HUES6 (cell line): ENCODE data around the gene ORM1.
A peak's percentile ranks its signal among the peaks of the same experiment; 100 is the strongest.

Source experiments
- H3K27ac ChIP-seq: 2 replicates; pipeline ENCODE4 v1.7.0; 2013; ENCODE audit warnings: low read depth, mild to moderate bottlenecking, low read length, inconsistent platforms
- H3K27me3 ChIP-seq: 2 replicates; pipeline ENCODE4 v1.6.1; 2013; ENCODE audit warnings: low read length; ENCODE audit not compliant: control insufficient read depth, insufficient read depth
- H3K36me3 ChIP-seq: 2 replicates; pipeline ENCODE4 v1.6.1; 2013; ENCODE audit warnings: low read length; ENCODE audit not compliant: control insufficient read depth, insufficient read depth
- H3K4me1 ChIP-seq: 2 replicates; pipeline ENCODE4 v1.6.1; 2013; ENCODE audit warnings: low read length; ENCODE audit not compliant: control insufficient read depth, insufficient read depth
- H3K4me3 ChIP-seq: 2 replicates; pipeline ENCODE4 v1.5.1; 2013; ENCODE audit warnings: low read depth, low read length
- H3K9ac ChIP-seq: one replicate; pipeline ENCODE4 v1.6.1; 2013; ENCODE audit warnings: mild to moderate bottlenecking, low read length
- H3K9me3 ChIP-seq: 2 replicates; pipeline ENCODE4 v1.6.1; 2013; ENCODE audit warnings: low read depth, low read length; ENCODE audit not compliant: control insufficient read depth, insufficient read depth

The ORM1 gene

GRCh38 chr9:114347675-114348074, 24.8 kb downstream of the ORM1 start:
- Histone ChIP-seq H3K9ac (no peak overlapping the region), H3K27ac (no peak overlapping the region), H3K27me3 (no peaks in the 10 kb centered on the region), H3K4me3 (no peak overlapping the region), H3K4me1 (peaks cover 19% of the 10 kb centered on the region), H3K36me3 (peaks cover 74% of the 10 kb centered on the region), H3K9me3 (no peaks in the 10 kb centered on the region)

GRCh38 chr9:114348261-114348905, 25.5 kb downstream of the ORM1 start:
- Histone ChIP-seq H3K27me3 (no peaks in the 10 kb centered on the region), H3K36me3 (peaks cover 67% of the 10 kb centered on the region), H3K4me3 (no peak overlapping the region), H3K27ac (no peak overlapping the region), H3K9me3 (no peaks in the 10 kb centered on the region), H3K9ac (peak overlapping the region; percentile 31), H3K4me1 (peaks cover 19% of the 10 kb centered on the region)

- H3K4me3 ChIP-seq, result no peak overlapping the region
- H3K36me3 ChIP-seq, result peaks cover 65% of the 10 kb centered on the region
- peak overlapping the region; percentile 41 for H3K9ac ChIP-seq
- peak overlapping the region; percentile 78; the same call in 1 of the 2 replicates for H3K27ac ChIP-seq
- peaks cover 19% of the 10 kb centered on the region for H3K4me1 ChIP-seq
- no peaks in the 10 kb centered on the region for H3K27me3 ChIP-seq
- H3K9me3 ChIP-seq, result no peaks in the 10 kb centered on the region
Measured at GRCh38 chr9:114348906-114349482, 26.1 kb downstream of the ORM1 start.

- no peaks in the 10 kb centered on the region for H3K27me3 ChIP-seq
- H3K4me3 ChIP-seq, result no peak overlapping the region
- H3K27ac ChIP-seq, result peak overlapping the region; percentile 78; the same call in 1 of the 2 replicates
- H3K9me3 ChIP-seq, result no peaks in the 10 kb centered on the region
- H3K36me3 ChIP-seq, result peaks cover 57% of the 10 kb centered on the region
- H3K9ac ChIP-seq, result peak overlapping the region; percentile 41
- H3K4me1 ChIP-seq, result peaks cover 19% of the 10 kb centered on the region
Measured at GRCh38 chr9:114349713-114350480, 27.0 kb downstream of the ORM1 start.

GRCh38 chr9:114350636-114351401, 27.9 kb downstream of the ORM1 start:
- H3K9ac ChIP-seq, result no peak overlapping the region
- H3K27ac ChIP-seq, result no peak overlapping the region
- H3K9me3 ChIP-seq, result no peaks in the 10 kb centered on the region
- no peak overlapping the region for H3K4me3 ChIP-seq
- peaks cover 19% of the 10 kb centered on the region for H3K4me1 ChIP-seq
- H3K36me3 ChIP-seq, result peaks cover 55% of the 10 kb centered on the region
- H3K27me3 ChIP-seq, result no peaks in the 10 kb centered on the region

- peaks cover 55% of the 10 kb centered on the region for H3K36me3 ChIP-seq
- peaks cover 19% of the 10 kb centered on the region for H3K4me1 ChIP-seq
- no peak overlapping the region for H3K9ac ChIP-seq
- H3K27me3 ChIP-seq, result no peaks in the 10 kb centered on the region
- no peak overlapping the region for H3K27ac ChIP-seq
- no peak overlapping the region for H3K4me3 ChIP-seq
- no peaks in the 10 kb centered on the region for H3K9me3 ChIP-seq
Measured at GRCh38 chr9:114351932-114352331, 29.0 kb downstream of the ORM1 start.

- no peaks in the 10 kb centered on the region for H3K4me1 ChIP-seq
- H3K4me3 ChIP-seq, result no peak overlapping the region
- peaks cover 63% of the 10 kb centered on the region for H3K36me3 ChIP-seq
- H3K27ac ChIP-seq, result no peak overlapping the region
- H3K9me3 ChIP-seq, result no peaks in the 10 kb centered on the region
- H3K27me3 ChIP-seq, result no peaks in the 10 kb centered on the region
- no peak overlapping the region for H3K9ac ChIP-seq
Measured at GRCh38 chr9:114355821-114356220, 32.9 kb downstream of the ORM1 start.

- Histone ChIP-seq H3K9me3 (no peaks in the 10 kb centered on the region), H3K9ac (no peak overlapping the region), H3K36me3 (peaks cover 68% of the 10 kb centered on the region), H3K4me3 (no peak overlapping the region), H3K4me1 (no peaks in the 10 kb centered on the region), H3K27ac (no peak overlapping the region; the same call in 1 of the 2 replicates), H3K27me3 (no peaks in the 10 kb centered on the region)
Measured at GRCh38 chr9:114356792-114357191, 33.9 kb downstream of the ORM1 start.

- Histone ChIP-seq H3K36me3 (peaks cover 71% of the 10 kb centered on the region), H3K27ac (no peak overlapping the region), H3K9ac (no peak overlapping the region), H3K9me3 (no peaks in the 10 kb centered on the region), H3K27me3 (no peaks in the 10 kb centered on the region), H3K4me1 (no peaks in the 10 kb centered on the region), H3K4me3 (no peak overlapping the region)
Measured at GRCh38 chr9:114357360-114357759, 34.5 kb downstream of the ORM1 start.

- Histone ChIP-seq H3K4me3 (no peak overlapping the region), H3K4me1 (no peaks in the 10 kb centered on the region), H3K36me3 (peaks cover 76% of the 10 kb centered on the region), H3K9me3 (no peaks in the 10 kb centered on the region), H3K27ac (no peak overlapping the region), H3K9ac (no peak overlapping the region), H3K27me3 (no peaks in the 10 kb centered on the region)
Measured at GRCh38 chr9:114357911-114358328, 35.0 kb downstream of the ORM1 start.
